IPS DF 4.7 (cell line): ENCODE data around the gene C6orf118.

Experiments used
- DNase-seq: peaks from one replicate; pipeline ENCODE4 v3.0.0-alpha.2; 2013; ENCODE audit warnings: low spot score; ENCODE audit errors: extremely low read depth

C6orf118 gene

GRCh38 chr6:165244524-165245247, 64.7 kb downstream of the C6orf118 start:
- DNase-seq = no peak

GRCh38 chr6:165243801-165244200, 65.6 kb downstream of the C6orf118 start:
- no peak for DNase-seq

GRCh38 chr6:165236326-165236725, 73.1 kb downstream of the C6orf118 start:
- DNase-seq = no peak

GRCh38 chr6:165232731-165233488, 76.5 kb downstream of the C6orf118 start:
- DNase-seq = no peak

- DNase-seq = no peak
Measured at GRCh38 chr6:165231581-165232561, 77.5 kb downstream of the C6orf118 start.

- DNase-seq = no peak
Measured at GRCh38 chr6:165231177-165231576, 78.2 kb downstream of the C6orf118 start.
